ENCODE data around the gene PRCP.

Gene PRCP

GRCh38 chr11:82826526-82826925 lies 73.7 kb downstream of the PRCP start:
- intact Hi-C loops (cut with micrococcal nuclease) = no loop called here
- no peaks in the 10 kb centered on the region for H3K4me1 Mint-ChIP-seq (ENCODE audit: low read depth)
- no peaks in the 10 kb centered on the region for H3K27me3 Mint-ChIP-seq
- no peak overlapping the region for H3K4me3 Mint-ChIP-seq
- H3K36me3 Mint-ChIP-seq (ENCODE audit: low read depth) = peaks cover 63% of the 10 kb centered on the region
- H3K27ac Mint-ChIP-seq = no peak overlapping the region
- H3K9me3 Mint-ChIP-seq = no peaks in the 10 kb centered on the region

GRCh38 chr11:82823647-82824619 lies 76.3 kb downstream of the PRCP start:
- Mint-ChIP-seq H3K9me3 (no peaks in the 10 kb centered on the region), H3K4me1 (ENCODE audit: low read depth) (peaks cover 6% of the 10 kb centered on the region), H3K27me3 (no peaks in the 10 kb centered on the region), H3K27ac (no peak overlapping the region), H3K36me3 (ENCODE audit: low read depth) (peaks cover 68% of the 10 kb centered on the region), H3K4me3 (no peak overlapping the region)
- intact Hi-C loops (cut with micrococcal nuclease) = no loop called here

GRCh38 chr11:82818409-82819043 lies 81.7 kb downstream of the PRCP start:
- peaks cover 24% of the 10 kb centered on the region for H3K4me1 Mint-ChIP-seq (ENCODE audit: low read depth)
- intact Hi-C loops (cut with micrococcal nuclease) = no loop called here
- H3K27me3 Mint-ChIP-seq = no peaks in the 10 kb centered on the region
- no peaks in the 10 kb centered on the region for H3K9me3 Mint-ChIP-seq
- H3K4me3 Mint-ChIP-seq = no peak overlapping the region
- H3K27ac Mint-ChIP-seq = no peak overlapping the region
- peaks cover 25% of the 10 kb centered on the region for H3K36me3 Mint-ChIP-seq (ENCODE audit: low read depth)

DNA sequence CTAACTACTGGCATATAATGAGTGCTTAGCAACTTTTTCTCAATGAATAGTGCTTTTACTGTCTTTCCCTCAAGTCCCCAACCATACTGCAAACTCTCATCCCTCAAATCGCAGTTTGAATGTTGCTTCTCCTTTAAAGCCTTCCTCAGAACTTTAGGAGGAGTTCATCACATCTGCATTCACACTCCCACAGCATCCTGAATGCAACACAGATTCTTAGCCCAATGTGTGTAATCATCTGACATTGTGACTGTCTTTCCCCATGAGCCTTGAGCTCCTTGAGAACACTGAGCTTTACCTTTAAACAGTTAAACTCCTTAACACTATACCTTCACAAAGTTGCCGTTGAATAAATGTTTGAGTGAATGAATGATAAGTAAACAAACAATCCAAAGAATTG lies 84.8 kb downstream of the PRCP start:
- intact Hi-C loops (cut with micrococcal nuclease) = no loop called here
- Mint-ChIP-seq H3K4me3 (no peak overlapping the region), H3K4me1 (ENCODE audit: low read depth) (peaks cover 30% of the 10 kb centered on the region), H3K27me3 (no peaks in the 10 kb centered on the region), H3K9me3 (no peaks in the 10 kb centered on the region), H3K36me3 (ENCODE audit: low read depth) (peaks cover 7% of the 10 kb centered on the region), H3K27ac (no peak overlapping the region)

GRCh38 chr11:82814379-82814778 lies 85.9 kb downstream of the PRCP start:
- intact Hi-C loops (cut with micrococcal nuclease) = no loop called here
- Mint-ChIP-seq H3K9me3 (no peaks in the 10 kb centered on the region), H3K4me1 (ENCODE audit: low read depth) (peaks cover 28% of the 10 kb centered on the region), H3K27me3 (peaks cover 3% of the 10 kb centered on the region), H3K27ac (no peak overlapping the region), H3K4me3 (no peak overlapping the region), H3K36me3 (ENCODE audit: low read depth) (no peaks in the 10 kb centered on the region)

DNA sequence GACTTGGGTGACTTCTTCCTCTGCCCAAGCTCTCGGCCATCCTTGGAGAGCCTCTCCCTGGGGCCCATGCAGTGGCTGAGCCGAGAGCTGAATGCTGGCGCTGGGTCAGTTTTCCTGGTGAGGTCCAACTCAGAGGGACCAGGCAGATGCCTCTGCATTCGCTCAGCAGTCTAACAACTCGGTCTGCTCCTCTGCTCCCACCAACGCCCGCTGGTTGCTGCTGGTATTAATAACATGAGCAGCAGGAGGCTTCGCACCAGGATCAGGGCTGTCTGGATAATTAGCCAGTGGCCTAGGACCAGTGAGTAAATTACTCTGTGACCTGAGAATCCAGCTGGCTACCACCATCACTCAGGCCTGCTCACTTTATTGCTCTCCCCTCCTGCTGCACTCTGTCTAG lies 88.9 kb downstream of the PRCP start:
- intact Hi-C loops (cut with micrococcal nuclease) = no loop called here
- Mint-ChIP-seq H3K27me3 (peaks cover 5% of the 10 kb centered on the region), H3K4me1 (ENCODE audit: low read depth) (peaks cover 33% of the 10 kb centered on the region), H3K4me3 (no peak overlapping the region), H3K36me3 (ENCODE audit: low read depth) (no peaks in the 10 kb centered on the region), H3K9me3 (no peaks in the 10 kb centered on the region), H3K27ac (no peak overlapping the region)

- intact Hi-C loops (cut with micrococcal nuclease) = no loop called here
- Mint-ChIP-seq H3K36me3 (ENCODE audit: low read depth) (no peaks in the 10 kb centered on the region), H3K4me3 (no peak overlapping the region), H3K27ac (no peak overlapping the region), H3K27me3 (peaks cover 5% of the 10 kb centered on the region), H3K9me3 (no peaks in the 10 kb centered on the region), H3K4me1 (ENCODE audit: low read depth) (peaks cover 28% of the 10 kb centered on the region)
These were observed 89.5 kb downstream of the PRCP start for GRCh38 chr11:82810738-82811137.

GRCh38 chr11:82810326-82810725 lies 89.9 kb downstream of the PRCP start:
- intact Hi-C loops (cut with micrococcal nuclease) = no loop called here
- H3K9me3 Mint-ChIP-seq = no peaks in the 10 kb centered on the region
- H3K4me1 Mint-ChIP-seq (ENCODE audit: low read depth) = peaks cover 23% of the 10 kb centered on the region
- no peaks in the 10 kb centered on the region for H3K36me3 Mint-ChIP-seq (ENCODE audit: low read depth)
- H3K27me3 Mint-ChIP-seq = peaks cover 5% of the 10 kb centered on the region
- no peak overlapping the region for H3K4me3 Mint-ChIP-seq
- H3K27ac Mint-ChIP-seq = no peak overlapping the region

- H3K36me3 Mint-ChIP-seq (ENCODE audit: low read depth) = no peaks in the 10 kb centered on the region
- peaks cover 10% of the 10 kb centered on the region for H3K4me1 Mint-ChIP-seq (ENCODE audit: low read depth)
- H3K4me3 Mint-ChIP-seq = no peak overlapping the region
- no peak overlapping the region for H3K27ac Mint-ChIP-seq
- no peaks in the 10 kb centered on the region for H3K9me3 Mint-ChIP-seq
- H3K27me3 Mint-ChIP-seq = peaks cover 5% of the 10 kb centered on the region
- intact Hi-C loops (cut with micrococcal nuclease) = no loop called here
These were observed 92.6 kb downstream of the PRCP start for GRCh38 chr11:82807646-82808045.

- Mint-ChIP-seq H3K4me3 (no peak overlapping the region), H3K27me3 (peaks cover 6% of the 10 kb centered on the region), H3K36me3 (ENCODE audit: low read depth) (no peaks in the 10 kb centered on the region), H3K9me3 (no peaks in the 10 kb centered on the region), H3K27ac (no peak overlapping the region), H3K4me1 (ENCODE audit: low read depth) (peaks cover 5% of the 10 kb centered on the region)
- intact Hi-C loops (cut with micrococcal nuclease) = no loop called here
These were observed 97.5 kb downstream of the PRCP start for GRCh38 chr11:82802710-82803109.

- Mint-ChIP-seq H3K9me3 (no peaks in the 10 kb centered on the region), H3K27me3 (peaks cover 3% of the 10 kb centered on the region), H3K27ac (peak overlapping the region; percentile 61), H3K36me3 (ENCODE audit: low read depth) (no peaks in the 10 kb centered on the region), H3K4me3 (no peak overlapping the region), H3K4me1 (ENCODE audit: low read depth) (peaks cover 7% of the 10 kb centered on the region)
- intact Hi-C loops (cut with micrococcal nuclease) = no loop called here
These were observed 103.0 kb downstream of the PRCP start for GRCh38 chr11:82796998-82797961.

DNA sequence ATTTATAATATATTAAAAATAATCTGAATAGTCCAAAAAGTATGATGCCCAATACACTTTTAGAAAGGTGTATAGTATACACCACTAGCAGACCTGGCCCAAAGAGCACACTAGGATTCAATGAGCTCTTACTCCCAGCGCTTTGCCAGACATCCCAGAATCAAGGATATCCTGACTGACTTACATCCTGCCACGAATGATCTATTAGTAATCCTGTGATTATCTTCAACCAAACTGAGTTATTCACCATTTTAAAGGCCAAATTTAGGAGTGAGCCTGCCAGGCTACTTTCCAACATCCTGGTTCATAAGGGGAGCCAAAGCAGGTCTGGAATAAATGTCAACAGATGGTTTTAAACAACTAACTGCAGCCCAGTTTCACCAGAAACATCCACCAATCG lies 105.7 kb downstream of the PRCP start:
- Mint-ChIP-seq H3K4me3 (no peak overlapping the region), H3K36me3 (ENCODE audit: low read depth) (no peaks in the 10 kb centered on the region), H3K9me3 (no peaks in the 10 kb centered on the region), H3K27me3 (peaks cover 1% of the 10 kb centered on the region), H3K27ac (no peak overlapping the region), H3K4me1 (ENCODE audit: low read depth) (peaks cover 7% of the 10 kb centered on the region)
- intact Hi-C loops (cut with micrococcal nuclease) = no loop called here

- intact Hi-C loops (cut with micrococcal nuclease) = no loop called here
- Mint-ChIP-seq H3K27ac (no peak overlapping the region), H3K4me1 (ENCODE audit: low read depth) (peaks cover 7% of the 10 kb centered on the region), H3K4me3 (no peak overlapping the region), H3K27me3 (peaks cover 1% of the 10 kb centered on the region), H3K36me3 (ENCODE audit: low read depth) (no peaks in the 10 kb centered on the region), H3K9me3 (no peaks in the 10 kb centered on the region)
These were observed 107.2 kb downstream of the PRCP start for GRCh38 chr11:82792822-82793569.

All from dendritic cell treated with granulocyte-macrophage colony-stimulating factor and Interleukin-4, amounts not matched to agents 40 ng/mL and 50 ng/mL, for 4 days (primary cell).